ENCODE results near the gene MEAK7.

The MEAK7 gene

DNA sequence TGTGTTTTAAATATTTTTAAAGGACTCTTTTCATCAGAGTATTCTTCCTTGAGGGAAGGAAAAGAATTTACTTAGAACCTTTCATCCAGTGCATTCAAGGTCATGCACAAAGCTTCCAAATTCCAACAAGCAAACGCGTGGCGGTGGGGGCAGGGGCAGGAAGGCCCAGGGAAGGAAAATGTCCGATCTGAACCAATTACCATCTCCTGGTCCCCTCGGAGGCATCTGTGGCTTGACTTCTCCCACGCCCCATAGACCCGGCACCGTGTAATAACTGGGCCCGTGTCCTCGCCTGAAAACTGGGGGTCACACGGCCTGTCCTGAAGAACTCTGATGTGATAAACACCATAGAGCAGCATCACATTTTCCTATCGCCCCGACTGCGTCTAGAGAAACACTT, 18.3 kb downstream of the MEAK7 start:
- DNase-seq: no peak

GRCh38 chr16:84485255-84486010, 19.0 kb downstream of the MEAK7 start:
- DNase-seq: no peak

DNA sequence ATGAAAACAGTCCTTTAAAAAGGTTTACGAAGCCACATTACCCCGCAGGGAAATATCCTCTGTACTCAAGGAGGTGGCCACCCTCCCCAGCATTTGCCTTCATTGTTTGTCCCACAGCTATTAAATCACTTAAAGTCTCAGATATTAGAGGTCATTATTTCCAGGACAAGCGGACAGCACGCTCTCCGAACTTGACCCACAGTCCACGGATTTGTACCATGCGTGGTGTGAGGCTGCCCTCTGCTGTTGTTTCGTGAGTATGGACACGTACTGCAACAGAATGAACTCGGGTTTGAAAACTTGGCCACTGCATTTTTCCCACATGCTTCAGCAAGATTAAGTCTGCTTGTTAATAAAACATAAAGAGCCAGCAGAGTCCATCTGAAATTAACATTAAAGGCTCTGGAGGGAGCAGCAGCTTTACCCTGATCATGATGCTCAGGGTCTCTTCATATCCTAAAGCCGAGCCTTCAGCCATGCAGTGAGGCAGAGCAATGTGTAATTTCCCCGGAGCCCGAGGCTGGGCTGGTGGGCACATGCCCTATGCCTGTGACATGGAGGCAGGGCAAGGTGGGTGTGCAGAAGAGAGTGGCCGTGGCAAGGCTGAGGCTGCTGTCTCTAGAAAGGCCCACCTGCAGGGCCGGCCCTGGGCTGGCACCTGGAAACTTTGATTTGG, 19.7 kb downstream of the MEAK7 start:
- peak in 2 of 6 experiments; percentile 12 to 13 for DNase-seq

GRCh38 chr16:84483882-84484565, 20.4 kb downstream of the MEAK7 start:
- no peak for DNase-seq

- DNase-seq: no peak
Measured at GRCh38 chr16:84482951-84483881, 21.2 kb downstream of the MEAK7 start.

DNA sequence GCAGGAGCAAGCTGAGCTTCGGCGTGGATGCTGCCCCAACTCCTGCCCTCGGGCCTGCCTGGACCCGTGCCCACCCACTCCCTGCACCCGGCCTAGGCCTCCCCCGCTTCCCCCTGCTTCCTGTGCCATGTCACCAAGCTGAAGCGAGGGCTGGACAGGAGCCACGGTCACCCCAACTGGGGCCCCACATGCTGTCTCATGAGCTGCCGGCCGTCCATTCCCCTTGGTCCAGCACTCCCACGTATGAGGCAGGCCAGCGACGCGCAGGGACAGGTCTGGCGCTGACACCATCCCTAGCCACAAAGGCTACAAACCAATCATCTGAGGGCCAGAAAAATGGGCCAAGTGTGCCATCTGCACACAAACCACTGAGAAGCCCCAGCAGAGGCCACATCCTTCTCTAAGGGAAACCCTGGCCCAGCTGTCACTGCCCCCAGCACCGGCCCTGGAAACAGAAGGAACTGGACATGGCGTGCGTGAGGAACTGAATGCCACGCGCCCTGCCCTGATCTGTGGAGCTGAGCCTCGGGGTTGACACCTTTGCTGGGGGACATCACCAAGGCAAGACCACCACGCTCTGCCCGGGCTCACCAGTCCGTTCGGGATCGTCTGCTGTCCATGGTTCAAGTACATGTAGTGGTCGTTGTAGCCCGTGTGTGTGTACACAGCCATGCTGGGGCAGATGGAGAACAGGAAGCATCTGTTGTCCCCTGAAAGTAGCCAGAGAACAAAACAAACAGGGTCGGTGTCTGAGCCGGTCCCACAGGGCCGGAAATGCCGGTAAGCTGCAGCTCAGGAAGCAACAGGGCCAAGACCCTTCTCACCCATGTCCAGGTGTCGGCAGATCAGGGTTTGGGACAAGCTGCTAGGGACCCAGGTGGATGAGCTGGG, 22.2 kb downstream of the MEAK7 start:
- no peak for DNase-seq

DNA sequence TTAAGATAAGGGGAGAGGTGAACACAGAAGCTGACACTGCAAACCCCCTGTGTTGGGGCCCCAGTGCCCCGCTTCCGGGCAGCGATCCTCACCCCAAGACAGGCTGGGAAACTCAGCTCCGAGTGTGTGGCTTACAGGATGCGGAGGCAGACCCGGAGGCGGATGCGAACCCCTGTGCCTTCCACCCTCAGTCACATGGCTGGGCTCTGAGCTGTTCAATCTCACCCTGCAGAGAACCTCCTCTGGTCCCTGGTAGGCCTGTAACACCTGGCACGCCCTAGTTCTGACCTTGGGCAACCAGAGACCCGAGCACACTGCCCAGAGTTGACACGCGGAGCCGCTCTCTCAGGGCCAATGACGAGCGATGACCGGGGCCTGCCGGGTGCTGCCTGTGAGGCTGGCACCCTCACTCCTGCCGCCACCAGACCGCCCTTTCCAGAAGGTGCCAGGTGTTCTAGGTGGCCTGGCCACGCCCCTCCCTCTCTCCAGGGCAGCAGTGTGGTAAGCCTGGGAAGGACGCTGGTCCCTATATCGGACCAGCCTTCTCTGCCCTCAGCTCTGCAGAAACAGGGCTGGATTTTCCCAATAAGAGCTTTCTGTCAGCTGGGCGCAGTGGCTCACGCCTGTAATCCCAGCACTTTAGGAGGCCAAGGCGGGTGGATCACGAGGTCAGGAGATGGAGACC, 23.3 kb downstream of the MEAK7 start:
- DNase-seq: no peak

- DNase-seq: no peak
Measured at GRCh38 chr16:84479716-84480450, 24.6 kb downstream of the MEAK7 start.

GRCh38 chr16:84478172-84478947, 26.1 kb downstream of the MEAK7 start:
- no peak for DNase-seq

- no peak for DNase-seq
Measured at GRCh38 chr16:84477661-84478060, 26.8 kb downstream of the MEAK7 start.

- DNase-seq: no peak
Measured at GRCh38 chr16:84476401-84476800, 28.1 kb downstream of the MEAK7 start.

DNA sequence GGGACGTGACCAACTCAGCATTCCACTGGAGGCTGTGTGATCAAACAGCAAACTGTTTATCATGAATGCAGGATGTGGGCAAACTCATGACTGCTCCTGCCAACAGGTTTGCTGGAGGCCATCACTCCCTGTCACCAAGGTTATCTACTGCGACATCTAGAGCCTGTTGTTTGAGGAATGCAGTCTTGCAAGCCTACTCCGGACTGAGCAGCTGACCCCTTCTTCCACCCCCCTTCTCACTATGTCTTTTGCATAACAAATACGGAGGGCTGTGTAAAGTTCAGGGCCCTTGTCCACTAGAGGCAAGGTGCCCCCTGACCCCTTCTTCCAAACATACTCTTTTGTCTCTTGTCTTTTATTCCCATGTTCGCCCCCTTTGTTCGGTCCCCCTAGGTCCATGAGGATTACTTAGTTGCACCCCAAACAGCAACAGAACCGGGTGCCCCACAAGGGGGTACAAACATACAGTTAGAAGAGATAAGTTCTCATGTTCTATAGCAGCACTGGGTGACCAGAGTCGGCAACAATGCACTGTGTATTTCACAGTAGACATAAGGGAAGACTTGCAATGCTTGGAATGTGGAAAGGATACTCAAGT, 28.7 kb downstream of the MEAK7 start:
- peak in 1 of 6 experiments; percentile 19 for DNase-seq

DNA sequence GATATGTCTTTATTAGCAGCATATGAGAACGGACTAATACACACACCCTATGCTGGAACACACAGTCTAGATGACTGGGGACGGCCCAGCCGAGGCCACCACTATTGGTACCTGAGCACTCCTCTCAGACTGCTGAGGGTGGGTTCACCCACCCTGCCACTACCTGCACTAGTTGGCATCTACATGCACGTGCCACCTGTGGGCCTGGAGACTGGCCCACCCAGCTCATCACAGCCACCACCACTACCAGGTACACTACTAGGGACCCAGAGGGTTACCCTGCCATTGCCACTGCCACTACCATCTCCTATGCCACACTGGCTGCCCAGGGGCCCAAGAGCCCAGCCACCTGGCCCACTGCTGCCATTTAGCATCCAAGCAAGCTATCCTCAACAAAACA, 32.5 kb downstream of the MEAK7 start:
- DNase-seq: no peak

DNA sequence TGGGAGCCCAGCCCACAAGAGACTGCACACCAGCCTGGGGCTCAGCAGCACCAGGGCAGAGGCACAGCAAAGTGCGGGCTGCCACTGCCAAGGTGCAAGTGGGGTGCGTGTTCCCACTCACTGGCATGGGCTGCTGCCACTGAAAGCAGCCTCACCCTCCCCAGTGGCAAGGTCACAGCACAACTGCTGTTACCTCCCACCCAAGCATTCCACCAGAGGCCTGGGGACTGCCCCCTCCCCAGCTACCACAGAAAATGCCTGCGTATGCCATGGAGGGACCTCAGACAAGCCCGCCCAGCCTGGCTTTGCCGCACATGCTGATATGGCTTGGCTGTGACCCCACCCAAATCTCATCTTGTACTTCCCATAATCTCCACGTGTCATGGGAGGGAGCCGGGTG, 33.1 kb downstream of the MEAK7 start:
- no peak for DNase-seq

DNA sequence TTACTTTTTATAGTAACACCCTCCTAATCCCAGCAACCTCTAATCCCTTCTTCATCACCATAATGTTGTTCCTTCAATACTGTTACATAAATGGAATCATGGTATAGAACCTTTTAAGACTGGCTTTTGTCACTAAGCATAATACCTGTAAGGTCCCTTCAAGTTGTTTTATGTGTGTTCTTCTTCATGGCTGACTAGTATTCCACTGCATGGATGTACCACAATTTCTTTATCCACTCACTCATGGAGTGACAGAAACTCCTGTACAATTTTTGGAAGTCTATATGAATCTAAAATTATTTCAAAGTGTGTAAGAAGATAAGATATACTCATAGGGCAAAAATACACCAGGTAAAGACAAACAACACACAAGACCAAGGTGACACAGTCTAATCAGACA, 36.8 kb downstream of the MEAK7 start:
- DNase-seq: no peak

- DNase-seq: no peak
Measured at GRCh38 chr16:84467256-84467655, 37.2 kb downstream of the MEAK7 start.

DNA sequence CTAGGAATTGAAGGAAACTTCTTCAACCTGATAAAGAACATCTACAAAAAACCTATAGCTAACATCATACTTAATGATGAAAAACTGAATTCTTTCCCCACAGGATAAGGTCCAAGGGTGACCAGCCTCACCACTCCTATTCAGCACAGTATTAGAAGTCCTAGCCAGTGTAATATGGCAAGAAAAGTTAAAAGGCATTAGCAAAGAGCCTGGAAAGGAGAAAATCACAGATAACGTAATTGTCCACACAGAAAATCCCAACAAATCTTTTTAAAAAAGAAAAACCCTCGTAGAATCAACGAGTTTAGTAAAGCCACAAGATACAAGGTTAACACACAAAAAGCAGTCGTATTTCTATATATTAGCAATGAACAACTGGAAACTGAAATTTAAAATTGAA, 37.8 kb downstream of the MEAK7 start:
- no peak for DNase-seq

GRCh38 chr16:84465154-84465553, 39.3 kb downstream of the MEAK7 start:
- DNase-seq: no peak

DNA sequence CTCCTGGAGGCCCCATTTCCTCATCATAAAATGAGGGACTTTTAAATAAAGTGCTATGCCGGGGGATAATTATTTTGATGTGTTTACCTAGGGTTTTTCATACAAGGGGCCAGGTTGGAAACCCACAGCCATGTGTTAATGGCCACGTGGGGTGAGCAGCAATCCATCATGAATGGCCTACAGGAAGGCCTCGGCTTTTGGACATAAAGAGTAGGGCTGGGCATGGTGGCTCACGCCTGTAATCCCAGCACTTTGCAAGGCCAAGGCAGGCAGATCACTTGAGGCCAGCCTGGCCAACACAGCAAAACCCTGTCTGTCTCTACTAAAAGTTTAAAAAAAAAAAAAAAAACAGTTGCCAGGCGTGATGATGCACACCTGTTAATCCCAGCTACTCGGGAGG, 40.3 kb downstream of the MEAK7 start:
- no peak for DNase-seq

Measured in stimulated activated naive CD4-positive, alpha-beta T cell (primary cell).